Measurements from ENCODE around the gene RBM15. TPM values are rescaled to one million over a fixed set of nuclear protein-coding genes. Genes with fewer than 3 reads are reported as not detected.

The RBM15 gene
- total RNA-seq, 4 donors from 2014 or later = 18.3 to 37.1 (median 21.1) TPM

- intact Hi-C loops (cut with DNase I; ENCODE audit: low total_unique reads) = no loop called here
- no peak overlapping the region for H3K4me3 ChIP-seq (ENCODE audit: low read depth, poor library complexity, severe bottlenecking)
- no peak for TF ChIP-seq POLR2A (IDR thresholded peaks at IDR 0.05)
- TF ChIP-seq, protein P1, sequence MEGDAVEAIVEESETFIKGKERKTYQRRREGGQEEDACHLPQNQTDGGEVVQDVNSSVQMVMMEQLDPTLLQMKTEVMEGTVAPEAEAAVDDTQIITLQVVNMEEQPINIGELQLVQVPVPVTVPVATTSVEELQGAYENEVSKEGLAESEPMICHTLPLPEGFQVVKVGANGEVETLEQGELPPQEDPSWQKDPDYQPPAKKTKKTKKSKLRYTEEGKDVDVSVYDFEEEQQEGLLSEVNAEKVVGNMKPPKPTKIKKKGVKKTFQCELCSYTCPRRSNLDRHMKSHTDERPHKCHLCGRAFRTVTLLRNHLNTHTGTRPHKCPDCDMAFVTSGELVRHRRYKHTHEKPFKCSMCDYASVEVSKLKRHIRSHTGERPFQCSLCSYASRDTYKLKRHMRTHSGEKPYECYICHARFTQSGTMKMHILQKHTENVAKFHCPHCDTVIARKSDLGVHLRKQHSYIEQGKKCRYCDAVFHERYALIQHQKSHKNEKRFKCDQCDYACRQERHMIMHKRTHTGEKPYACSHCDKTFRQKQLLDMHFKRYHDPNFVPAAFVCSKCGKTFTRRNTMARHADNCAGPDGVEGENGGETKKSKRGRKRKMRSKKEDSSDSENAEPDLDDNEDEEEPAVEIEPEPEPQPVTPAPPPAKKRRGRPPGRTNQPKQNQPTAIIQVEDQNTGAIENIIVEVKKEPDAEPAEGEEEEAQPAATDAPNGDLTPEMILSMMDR (IDR thresholded peaks at IDR 0.05) = no peak
- WGBS, 2 donors = 84 to 92% methylated on average over 1 of the region's 1 CpG
- DNase-seq (ENCODE audit: low spot score in 2 of 2) = no peak
These were observed 22.7 kb downstream of the RBM15 start for GRCh38 chr1:110361856-110362255.

GRCh38 chr1:110364221-110364620, 25.0 kb downstream of the RBM15 start:
- TF ChIP-seq, protein P1 (IDR thresholded peaks at IDR 0.05) = no peak
- TF ChIP-seq POLR2A (IDR thresholded peaks at IDR 0.05) = no peak
- no peak for DNase-seq (ENCODE audit: low spot score in 2 of 2)
- WGBS, 2 donors = 93 to 95% methylated on average over 3 of the region's 3 CpGs
- intact Hi-C loops (cut with DNase I; ENCODE audit: low total_unique reads) = no loop called here
- no peak overlapping the region for H3K4me3 ChIP-seq (ENCODE audit: low read depth, poor library complexity, severe bottlenecking)

GRCh38 chr1:110370827-110371226, 31.6 kb downstream of the RBM15 start:
- 14 to 15% methylated on average over 1 of the region's 1 CpG for WGBS, 2 donors
- H3K4me3 ChIP-seq (ENCODE audit: low read depth, poor library complexity, severe bottlenecking) = no peak overlapping the region
- no peak for DNase-seq (ENCODE audit: low spot score in 2 of 2)
- intact Hi-C loops (cut with DNase I; ENCODE audit: low total_unique reads) = no loop called here
- no peak for TF ChIP-seq POLR2A (IDR thresholded peaks at IDR 0.05)
- TF ChIP-seq, protein P1 (IDR thresholded peaks at IDR 0.05) = no peak

DNA sequence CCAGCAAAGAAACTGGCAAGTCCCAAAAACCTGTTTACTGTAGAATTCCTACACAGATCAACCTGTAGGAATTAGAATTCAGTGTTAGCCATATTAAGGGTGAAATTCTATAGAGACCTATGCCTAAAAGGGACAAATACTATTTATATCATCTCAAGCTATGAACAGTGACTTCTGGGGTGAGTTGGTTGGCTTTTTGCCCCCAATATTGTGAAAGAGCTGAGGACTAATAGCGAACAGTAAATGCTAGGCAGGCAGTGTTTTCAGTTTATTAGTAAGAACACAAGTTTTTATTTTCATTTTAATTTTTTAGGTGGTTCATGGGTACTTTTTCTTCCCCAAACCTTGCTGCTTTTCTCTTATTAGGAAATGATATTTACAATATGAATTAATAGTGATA, 36.3 kb downstream of the RBM15 start:
- DNase-seq (ENCODE audit: low spot score in 2 of 2) = no peak
- no peak overlapping the region for H3K4me3 ChIP-seq (ENCODE audit: low read depth, poor library complexity, severe bottlenecking)
- TF ChIP-seq, protein P1 (IDR thresholded peaks at IDR 0.05) = no peak
- TF ChIP-seq POLR2A (IDR thresholded peaks at IDR 0.05) = no peak
- 87 to 98% methylated on average over 1 of the region's 1 CpG for WGBS, 2 donors
- intact Hi-C loops (cut with DNase I; ENCODE audit: low total_unique reads) = no loop called here

GRCh38 chr1:110380672-110381283, 41.6 kb downstream of the RBM15 start:
- no peak for DNase-seq (ENCODE audit: low spot score in 2 of 2)
- no peak overlapping the region for H3K4me3 ChIP-seq (ENCODE audit: low read depth, poor library complexity, severe bottlenecking)
- intact Hi-C loops (cut with DNase I; ENCODE audit: low total_unique reads) = no loop called here
- 78 to 82% methylated on average over 10 of the region's 10 CpGs for WGBS, 2 donors
- no peak for TF ChIP-seq POLR2A (IDR thresholded peaks at IDR 0.05)
- TF ChIP-seq, protein P1 (IDR thresholded peaks at IDR 0.05) = no peak
